NCI-H345 (cell line): Measurements from ENCODE around the gene NMRK1.

Source experiments
- DNase-seq: peaks from one replicate; lab custom pipeline; 2025; lab: John Stamatoyannopoulos, UW

The NMRK1 gene

GRCh38 chr9:75102177-75102790 lies 14.3 kb upstream of the NMRK1 start:
- no peak for DNase-seq

- no peak for DNase-seq
These were observed 13.1 kb upstream of the NMRK1 start for GRCh38 chr9:75101004-75101588.

GRCh38 chr9:75096796-75097195 lies 8.8 kb upstream of the NMRK1 start:
- no peak for DNase-seq

- DNase-seq = no peak
These were observed 4.8 kb upstream of the NMRK1 start for GRCh38 chr9:75092766-75093165.

- DNase-seq = no peak
These were observed 2.6 kb upstream of the NMRK1 start for GRCh38 chr9:75090579-75090978.

GRCh38 chr9:75089373-75089766 lies 1.4 kb upstream of the NMRK1 start:
- no peak for DNase-seq

- peak; percentile 72 for DNase-seq
These were observed 854 bp upstream of the NMRK1 start for GRCh38 chr9:75088646-75089372.

GRCh38 chr9:75087289-75087823 lies 599 bp downstream of the NMRK1 start:
- DNase-seq = peak; percentile 28

- no peak for DNase-seq
These were observed 1.2 kb downstream of the NMRK1 start for GRCh38 chr9:75086541-75087288.

- DNase-seq = no peak
These were observed 2.3 kb downstream of the NMRK1 start for GRCh38 chr9:75085640-75086039.

GRCh38 chr9:75084081-75084672 lies 3.8 kb downstream of the NMRK1 start:
- DNase-seq = no peak

GRCh38 chr9:75083188-75083970 lies 4.6 kb downstream of the NMRK1 start:
- DNase-seq = no peak

GRCh38 chr9:75081632-75082031 lies 6.3 kb downstream of the NMRK1 start:
- no peak for DNase-seq

- no peak for DNase-seq
These were observed 15.1 kb downstream of the NMRK1 start for GRCh38 chr9:75072895-75073294.

- DNase-seq = no peak
These were observed 16.3 kb downstream of the NMRK1 start for GRCh38 chr9:75071530-75072122.

- no peak for DNase-seq
These were observed 18.8 kb downstream of the NMRK1 start for GRCh38 chr9:75069171-75069570.

GRCh38 chr9:75067894-75068293 lies 20.1 kb downstream of the NMRK1 start:
- no peak for DNase-seq

- no peak for DNase-seq
These were observed 22.4 kb downstream of the NMRK1 start for GRCh38 chr9:75065510-75065909.

- no peak for DNase-seq
These were observed 23.5 kb downstream of the NMRK1 start for GRCh38 chr9:75064307-75065025.
